Measurements from ENCODE around the gene ANKRD44. TPM values are rescaled to one million over a fixed set of nuclear protein-coding genes. Genes with fewer than 3 reads are reported as not detected.

The ANKRD44 gene
- total and polyA plus RNA-seq, 2 of the 8 experiments (the other 6 are each of a cell fraction or from before 2014, with no cell fraction given) = 1.2 to 1.3 TPM

DNA sequence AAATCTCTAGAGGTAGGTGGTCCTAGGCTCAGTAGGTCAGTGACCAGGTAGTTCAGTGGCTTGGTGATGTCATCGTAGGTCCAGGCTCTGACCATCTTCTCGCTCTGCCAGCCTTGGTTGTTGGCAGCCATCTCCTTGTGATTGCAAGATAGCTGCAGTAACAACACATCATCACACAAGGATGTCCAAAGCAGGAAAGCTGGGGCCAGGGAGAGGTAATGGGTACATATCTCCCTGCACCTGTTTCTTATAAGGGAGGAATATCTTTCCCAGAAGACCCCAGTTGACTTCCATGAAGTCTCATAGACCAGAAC lies 60.5 kb downstream of the ANKRD44 start:
- H3K23me2 ChIP-seq (ENCODE audit: low read depth, low read length) = no peaks in the 10 kb centered on the region
- H3K4me2 ChIP-seq (ENCODE audit: insufficient read depth in 1 of 2, low read depth in 2 of 2, low read length in 2 of 2) = no peak overlapping the region
- no peak overlapping the region for H2AK5ac ChIP-seq (ENCODE audit: low read depth, low read length)
- no peak overlapping the region for H2BK15ac ChIP-seq (ENCODE audit: low read length)
- H3K23ac ChIP-seq (ENCODE audit: insufficient read length) = no peak overlapping the region
- no peak overlapping the region for H3K56ac ChIP-seq (replicated peaks; ENCODE audit: insufficient read length, low read depth, low read length)
- H3K79me2 ChIP-seq (ENCODE audit: control insufficient read depth in 1 of 2, insufficient read depth in 2 of 2, low read length in 2 of 2) = no peaks in the 10 kb centered on the region
- H3K27ac ChIP-seq (ENCODE audit: low read depth, low read length) = no peak overlapping the region
- H3K4ac ChIP-seq (replicated peaks; ENCODE audit: insufficient read length, low read depth, low read length) = no peak overlapping the region
- CTCF ChIA-PET (ENCODE audit: partially characterized antibody) = interaction anchor here (1.0 kb wide), 1 partner anchor 14 kb away, joined by 3 read pairs; no protein-coding TSS in a partner anchor
- no peak overlapping the region for H3K4me3 ChIP-seq (ENCODE audit: extremely low read depth in 1 of 4, insufficient read depth in 2 of 4, low read depth in 3 of 4, low read length in 4 of 4)
- no peaks in the 10 kb centered on the region for H4K20me1 ChIP-seq (replicated peaks in 1 of 2; ENCODE audit: control insufficient read depth in 1 of 2, insufficient read depth in 2 of 2, low read length in 2 of 2)
- no peak overlapping the region for H2BK120ac ChIP-seq (replicated peaks; ENCODE audit: low read depth, low read length)
- no peaks in the 10 kb centered on the region for H3K4me1 ChIP-seq (replicated peaks in 1 of 4; ENCODE audit: control insufficient read depth in 3 of 4, insufficient read depth in 4 of 4, low read length in 3 of 4)
- H2BK5ac ChIP-seq (ENCODE audit: low read depth, low read length) = no peak overlapping the region
- no peak overlapping the region for H2BK20ac ChIP-seq (ENCODE audit: low read length)
- POLR2A ChIA-PET (ENCODE audit: partially characterized antibody) = no interaction called here
- H3K14ac ChIP-seq (ENCODE audit: insufficient read length) = no peak overlapping the region
- FAIRE-seq (no peak), DNase-seq (ENCODE audit: low read depth in 1 of 2, low spot score in 2 of 2) (no peak)
- H4K8ac ChIP-seq (ENCODE audit: extremely low read depth, insufficient read depth, low read length) = no peak overlapping the region
- H3K18ac ChIP-seq (ENCODE audit: extremely low read depth, low read length) = no peak overlapping the region
- no peaks in the 10 kb centered on the region for H3K9me3 ChIP-seq (ENCODE audit: insufficient read depth in 2 of 2, low read depth in 1 of 2, low read length in 1 of 2)
- H3K79me1 ChIP-seq (ENCODE audit: low read depth, low read length) = no peaks in the 10 kb centered on the region
- H3K27me3 ChIP-seq (replicated peaks in 1 of 4; ENCODE audit: control insufficient read depth in 3 of 4, extremely low read depth in 1 of 4, insufficient read depth in 3 of 4, low read length in 3 of 4) = no peaks in the 10 kb centered on the region; a peak in 1 of 7 replicates
- H4K5ac ChIP-seq (ENCODE audit: insufficient read length, low read depth, low read length) = no peak overlapping the region
- no peak overlapping the region for H2AFZ ChIP-seq (ENCODE audit: low read length)
- no peaks in the 10 kb centered on the region for H3K36me3 ChIP-seq (ENCODE audit: control insufficient read depth in 2 of 4, insufficient read depth in 4 of 4, low read length in 3 of 4)
- H2BK12ac ChIP-seq (ENCODE audit: low read depth, low read length) = no peak overlapping the region
- 87% methylated on average over 2 of the region's 2 CpGs; no CpG with 5 or more reads in 1 of the 2 experiments for WGBS, 2 experiments (ENCODE audit: extremely low coverage in 1 of 2, insufficient coverage in 1 of 2, insufficient read length in 1 of 2, insufficient replicate concordance in 2 of 2, low coverage in 1 of 2, low lambda C conversion rate in 2 of 2, missing lambda C conversion rate in 1 of 2)
- H3K9ac ChIP-seq (replicated peaks in 1 of 4; ENCODE audit: extremely low read depth in 1 of 4, low read depth in 3 of 4, low read length in 3 of 4) = no peak overlapping the region; a peak in 1 of 7 replicates
- H4K91ac ChIP-seq (replicated peaks; ENCODE audit: insufficient read length, low read length) = no peak overlapping the region
- TF ChIP-seq POU5F1 (IDR thresholded peaks at IDR 0.05; ENCODE audit: low read depth, low read length) = no peak

Measured in H1 (cell line).